GM12878 (cell line): ENCODE measurements around the gene QPCT. TPM values are rescaled to one million over a fixed set of nuclear protein-coding genes. Genes with fewer than 3 reads are reported as not detected.

Experiments used
- ATAC-seq: fragments of 200-7000 bp; cut with Tn5 transposase; 3 replicates; pipeline ENCODE4 v1.9.1; 2020; ENCODE audit warnings: mild to moderate bottlenecking, moderate library complexity
- BruUV-seq: library from RNA; stranded (reverse); fragments of 400-500 nt; replicated peaks from 2 replicates; lab custom pipeline; 2021; lab: Mats Ljungman, UMichigan
- CTCF ChIA-PET: fragments of 300-600 bp; sonication (Branson Sonifier 250); formaldehyde crosslinking; extraction: SDS; loops from one replicate; lab custom pipeline; 2021; ENCODE audit warnings: inconsistent platforms; lab: Yijun Ruan, JAX
- POLR2A ChIA-PET: fragments of 350-600 bp; formaldehyde crosslinking; extraction: SDS; loops from one replicate; lab custom pipeline; 2021; ENCODE audit warnings: inconsistent platforms; lab: Charles Lee
- RAD21 ChIA-PET: fragments of 300-600 bp; sonication (Branson Sonifier 250); formaldehyde crosslinking; loops from one replicate; lab custom pipeline; 2023; ENCODE audit warnings: antibody characterized with exemption; ENCODE audit not compliant: unreplicated experiment; lab: Charles Lee
- SMC1A ChIA-PET: fragments of 300-600 bp; sonication (Branson Sonifier 250); formaldehyde crosslinking; loops from one replicate; lab custom pipeline; 2023; ENCODE audit not compliant: unreplicated experiment, uncharacterized antibody; lab: Charles Lee
- DNase-seq: peaks from one replicate; pipeline ENCODE4 v3.0.0-alpha.2; 2011; ENCODE audit warnings: low read depth, low spot score
- FAIRE-seq: peaks from 3 replicates; lab custom pipeline; 2011; peaks lifted over from hg19 to GRCh38; lab: Jason Lieb, UNC
- H2AFZ ChIP-seq: 2 replicates; pipeline ENCODE4 v1.6.0; 2011; ENCODE audit warnings: low read depth, low read length, control low read depth; ENCODE audit not compliant: control insufficient read depth
- H3K27ac ChIP-seq: 2 replicates; pipeline ENCODE4 v1.5.1; 2011; ENCODE audit warnings: control low read depth; ENCODE audit not compliant: control insufficient read depth, insufficient read depth
- H3K27me3 ChIP-seq, 2 experiments: replicated peaks in 1 of 2; 2 replicates each; pipeline versions ENCODE4 v1.6.0 to v1.6.1; 2011; ENCODE audit warnings: low read length in 1 of 2; ENCODE audit not compliant: control insufficient read depth in 2 of 2, insufficient read depth in 2 of 2
- H3K36me3 ChIP-seq, 2 experiments: 2 replicates each; pipeline ENCODE4 v1.5.1; 2011; ENCODE audit warnings: low read length in 1 of 2; ENCODE audit not compliant: control insufficient read depth in 2 of 2, insufficient read depth in 2 of 2
- H3K4me1 ChIP-seq: 2 replicates; pipeline ENCODE4 v1.6.1; 2011; ENCODE audit warnings: mild to moderate bottlenecking, low read length, moderate library complexity, mixed read lengths; ENCODE audit not compliant: control insufficient read depth, insufficient read depth
- H3K4me2 ChIP-seq: 2 replicates; pipeline ENCODE4 v1.6.0; 2011; ENCODE audit warnings: control low read depth; ENCODE audit not compliant: control insufficient read depth, insufficient read depth
- H3K4me3 ChIP-seq: fragments of 200-600 bp; sonication (generic); 2 replicates; pipeline ENCODE4 v1.5.1; 2016
- H3K79me2 ChIP-seq: 2 replicates; pipeline ENCODE4 v1.6.0; 2011; ENCODE audit warnings: low read length; ENCODE audit not compliant: control insufficient read depth, insufficient read depth
- H3K9ac ChIP-seq: 2 replicates; pipeline ENCODE4 v1.8.0; 2011; ENCODE audit warnings: low read length, control low read depth, mixed read lengths; ENCODE audit not compliant: control insufficient read depth, insufficient read depth
- H3K9me3 ChIP-seq: replicated peaks from 3 replicates; pipeline ENCODE4 v1.5.1; 2011; ENCODE audit warnings: mild to moderate bottlenecking, low read length; ENCODE audit not compliant: control insufficient read depth, insufficient read depth
- H4K20me1 ChIP-seq: 2 replicates; pipeline ENCODE4 v1.6.0; 2011; ENCODE audit not compliant: control insufficient read depth, insufficient read depth
- ATF7 ChIP-seq: fragments of 450-650 bp; IDR thresholded peaks from 2 replicates; pipeline ENCODE4 v1.6.1; 2016; ENCODE audit warnings: low read depth, mild to moderate bottlenecking
- E4F1 ChIP-seq: fragments of 450-650 bp; IDR thresholded peaks from 2 replicates; pipeline ENCODE4 v1.6.1; 2018; ENCODE audit warnings: borderline replicate concordance, mild to moderate bottlenecking; ENCODE audit not compliant: partially characterized antibody
- FOXK2 ChIP-seq: fragments of 450-650 bp; IDR thresholded peaks from 2 replicates; pipeline ENCODE4 v1.6.1; 2017; ENCODE audit warnings: mild to moderate bottlenecking, moderate library complexity
- GATAD2B ChIP-seq: fragments of 450-650 bp; conservative IDR thresholded peaks from 2 replicates; pipeline ENCODE4 v1.6.1; 2017; ENCODE audit warnings: low read depth, mild to moderate bottlenecking, moderate library complexity
- HDAC6 ChIP-seq: fragments of 200-600 bp; sonication (generic); IDR thresholded peaks from one replicate; pipeline ENCODE4 v1.8.0; 2017; ENCODE audit warnings: antibody characterized with exemption; ENCODE audit not compliant: unreplicated experiment
- PAX5 ChIP-seq: IDR thresholded peaks from 2 replicates; pipeline ENCODE4 v1.6.1; 2011; ENCODE audit warnings: low read depth, low read length, borderline replicate concordance
- PBX3 ChIP-seq: IDR thresholded peaks from 2 replicates; pipeline ENCODE4 v1.6.1; 2011; ENCODE audit warnings: mild to moderate bottlenecking, low read depth, low read length, moderate library complexity; ENCODE audit not compliant: insufficient replicate concordance
- YY1 ChIP-seq: IDR thresholded peaks from 2 replicates; pipeline ENCODE4 v1.6.1; 2011; ENCODE audit warnings: low read depth, mild to moderate bottlenecking, low read length
- WGBS: methylation state at CpG from one replicate; pipeline ENCODE4 v1.1.6; 2016; ENCODE audit warnings: low lambda C conversion rate; ENCODE audit not compliant: insufficient replicate concordance, insufficient coverage; ENCODE audit errors: missing lambda C conversion rate; 5-methylcytosine and 5-hydroxymethylcytosine counted together
- in situ Hi-C: fragments of 300-500 bp; cut with MboI; formaldehyde crosslinking; loops from 9 replicates; pipeline ENCODE4 v1.14.3; 2018; ENCODE audit warnings: mixed read lengths
- intact Hi-C: fragments of 100-400 bp; cut with micrococcal nuclease; formaldehyde crosslinking; loops from one replicate; pipeline ENCODE4 v1.14.2; 2022; ENCODE audit not compliant: unreplicated experiment
- polyA plus RNA-seq, 11 experiments: library from polyadenylated mRNA; depleted of rRNA in 4 of 11; unstranded in 6 of 11; stranded (reverse) in 5 of 11; fragments of >200 nt; fragmentation: Nextera tagmentation in 4 of 11; fragmentation: Illumina TruSeq in 1 of 11; extraction: Ambion mirVana in 4 of 11; extraction: Trizol in 1 of 11; gene quantifications; 1 replicate in 1 of 11; 2 replicates in 10 of 11; pipeline versions ENCODE4 v1.2.1 to v1.2.3, GENCODE V29; 2011 to 2016; ENCODE audit warnings: inconsistent platforms in 2 of 11, missing spikeins in 2 of 11, low read depth in 1 of 11
- total RNA-seq, 4 experiments: library from RNA; depleted of rRNA in 3 of 4; stranded (reverse); fragments of >200 nt in 3 of 4; fragmentation: Illumina TruSeq in 1 of 4; extraction: Trizol in 1 of 4; gene quantifications; 2 replicates each; pipeline versions ENCODE4 v1.2.1 to v1.2.3, GENCODE V29; 2013 to 2021

QPCT gene
- total and polyA plus RNA-seq, 10 of the 15 experiments (the other 5 are each of a cell fraction or from before 2014, with no cell fraction given), result 0.14 to 0.86 (median 0.18) TPM; not detected in 1

GRCh38 chr2:37367310-37367709 lies 22.9 kb downstream of the QPCT start:
- SMC1A ChIA-PET, result interaction anchor here (0.7 to 1.4 kb wide), 2 partner anchors 10 to 465 kb away, joined by 3 to 10 read pairs; no protein-coding TSS in a partner anchor
- in situ Hi-C loops (no loop called here), intact Hi-C loops (no loop called here)
- Histone ChIP-seq H3K36me3 (no peaks in the 10 kb centered on the region), H3K27me3 (peaks cover 3 to 18% of the 10 kb centered on the region in 2 experiments; a peak in 3 of 4 replicates), H3K27ac (no peak overlapping the region), H3K79me2 (no peaks in the 10 kb centered on the region), H2AFZ (no peak overlapping the region), H3K4me3 (no peak overlapping the region), H3K9ac (no peak overlapping the region), H4K20me1 (no peaks in the 10 kb centered on the region), H3K4me1 (peaks cover 3% of the 10 kb centered on the region; the same call in 1 of the 2 replicates), H3K9me3 (no peaks in the 10 kb centered on the region), H3K4me2 (no peak overlapping the region)
- no TSS peak for BruUV-seq
- ATAC-seq (no peak), FAIRE-seq (no peak), DNase-seq (no peak)
- RAD21 ChIA-PET, result interaction anchor here (1.2 kb wide), 1 partner anchor 8 kb away, joined by 5 read pairs; no protein-coding TSS in a partner anchor
- CTCF ChIA-PET, result interaction anchor here (0.8 to 1.6 kb wide), 2 partner anchors 10 to 13 kb away, joined by 3 to 4 read pairs; no protein-coding TSS in a partner anchor
- 70% methylated on average over 7 of the region's 7 CpGs for WGBS
- POLR2A ChIA-PET, result interaction anchor here (1.1 to 1.3 kb wide), 2 partner anchors 8 to 18 kb away, joined by 3 to 5 read pairs; no protein-coding TSS in a partner anchor
- no peak for TF ChIP-seq PBX3
- TF ChIP-seq ATF7, result no peak
- TF ChIP-seq YY1, result no peak
- no peak for TF ChIP-seq FOXK2

- FAIRE-seq, result no peak
- Histone ChIP-seq H3K27me3 (peaks cover 3 to 15% of the 10 kb centered on the region in 2 experiments; a peak in 3 of 4 replicates), H3K9me3 (no peaks in the 10 kb centered on the region), H3K9ac (no peak overlapping the region), H4K20me1 (no peaks in the 10 kb centered on the region), H2AFZ (no peak overlapping the region), H3K4me2 (no peak overlapping the region), H3K36me3 (no peaks in the 10 kb centered on the region), H3K79me2 (no peaks in the 10 kb centered on the region), H3K4me3 (no peak overlapping the region), H3K4me1 (peaks cover 3% of the 10 kb centered on the region; the same call in 1 of the 2 replicates), H3K27ac (no peak overlapping the region)
- no peak for DNase-seq
- SMC1A ChIA-PET, result interaction anchor here (0.7 to 1.4 kb wide), 2 partner anchors 9 to 465 kb away, joined by 3 to 10 read pairs; no protein-coding TSS in a partner anchor
- in situ Hi-C loops, result no loop called here
- no peak for ATAC-seq
- 31% methylated on average over 1 of the region's 2 CpGs for WGBS
- no TSS peak for BruUV-seq
- RAD21 ChIA-PET, result interaction anchor here (1.2 kb wide), 1 partner anchor 8 kb away, joined by 5 read pairs; no protein-coding TSS in a partner anchor
- CTCF ChIA-PET, result interaction anchor here (0.8 to 1.6 kb wide), 5 partner anchors 9 to 509 kb away, joined by 3 to 4 read pairs (median 4); no protein-coding TSS in a partner anchor
- POLR2A ChIA-PET, result interaction anchor here (1.1 to 1.3 kb wide), 2 partner anchors 8 to 19 kb away, joined by 3 to 5 read pairs; no protein-coding TSS in a partner anchor
- intact Hi-C loops, result no loop called here
- no peak for TF ChIP-seq GATAD2B
- no peak for TF ChIP-seq PAX5
- no peak for TF ChIP-seq HDAC6
- no peak for TF ChIP-seq E4F1
These were observed 23.6 kb downstream of the QPCT start for GRCh38 chr2:37367984-37368383.
